G401 (cell line): ENCODE measurements around the gene ARHGAP4. TPM values are rescaled to one million over a fixed set of nuclear protein-coding genes. Genes with fewer than 3 reads are reported as not detected.

Experiments
- DNase-seq: peaks from one replicate; pipeline ENCODE4 v3.0.0-alpha.2; 2015; ENCODE audit warnings: low spot score
- in situ Hi-C: cut with HindIII; loops from 2 replicates; pipeline ENCODE4 v1.10.0; 2016; ENCODE audit warnings: low sequenced_read_pairs, mixed read lengths
- total RNA-seq: library from RNA; depleted of rRNA; stranded (reverse); fragments of >200 nt; shearing (Covaris generic); gene quantifications from 2 replicates; pipeline ENCODE4 v1.2.3, GENCODE V29; 2014

Gene ARHGAP4
- total RNA-seq, 1 experiment from 2014 or later = 55.7 TPM

DNA sequence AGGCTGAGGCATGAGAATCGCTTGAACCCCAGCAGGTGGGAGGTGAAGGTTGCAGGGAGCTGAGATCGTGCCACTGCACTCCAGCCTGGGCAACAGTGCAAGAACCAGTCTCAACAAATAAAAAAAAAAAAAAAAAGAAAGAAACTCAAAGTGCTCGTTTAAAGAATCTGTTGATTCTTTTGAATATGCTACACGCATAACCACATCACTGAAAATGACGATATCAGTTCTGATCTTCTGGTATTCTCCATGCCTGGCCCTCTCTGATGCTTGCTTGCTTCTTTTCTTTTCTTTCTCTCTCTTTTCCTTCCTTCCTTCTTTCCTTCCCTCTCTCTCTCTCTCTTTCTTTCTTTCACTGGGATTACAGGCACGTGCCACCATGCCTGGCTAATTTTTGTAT, 14.3 kb downstream of the ARHGAP4 start:
- no peak for DNase-seq
- in situ Hi-C loops = no loop called here

DNA sequence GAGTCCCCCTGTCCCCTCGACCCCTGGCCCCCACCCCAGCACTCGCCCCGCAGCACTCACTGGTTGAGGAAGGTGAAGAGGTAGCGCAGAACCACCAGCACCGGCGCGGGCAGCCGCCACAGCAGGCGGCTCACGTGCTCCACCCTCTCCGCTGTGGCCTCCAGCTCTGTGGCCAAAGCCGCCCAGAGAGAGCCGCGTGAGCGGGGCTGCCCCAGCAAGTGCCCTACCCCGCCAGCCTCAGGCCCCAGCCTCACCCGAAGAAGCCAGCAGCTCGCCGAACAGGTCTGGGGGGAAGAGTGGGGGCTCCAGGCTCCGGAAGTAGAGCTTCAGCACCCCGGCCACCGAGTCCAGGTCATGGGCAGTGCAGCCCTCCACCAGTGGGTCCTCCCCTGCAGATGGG, 15.6 kb downstream of the ARHGAP4 start:
- in situ Hi-C loops = no loop called here
- DNase-seq = no peak

DNA sequence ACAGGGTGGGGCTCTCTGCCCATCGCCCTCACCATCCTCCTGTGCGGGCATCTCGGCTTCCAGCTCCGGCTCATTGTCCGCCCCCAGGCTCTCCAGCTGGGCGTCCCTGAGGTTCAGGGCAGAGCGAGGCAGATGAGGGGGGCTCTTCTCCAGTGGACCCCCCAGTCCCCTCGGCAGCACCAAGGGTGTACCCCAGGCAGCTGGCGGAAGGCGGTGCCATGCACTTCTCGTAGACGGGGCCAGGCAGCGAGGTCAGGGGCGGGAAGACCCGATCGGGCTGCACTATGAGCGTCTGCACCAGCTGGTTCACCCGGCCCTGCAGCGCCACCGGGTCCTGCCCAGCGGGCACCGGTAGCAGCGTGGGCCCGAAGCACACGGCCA, 16.1 kb downstream of the ARHGAP4 start:
- in situ Hi-C loops = no loop called here
- DNase-seq = no peak

DNA sequence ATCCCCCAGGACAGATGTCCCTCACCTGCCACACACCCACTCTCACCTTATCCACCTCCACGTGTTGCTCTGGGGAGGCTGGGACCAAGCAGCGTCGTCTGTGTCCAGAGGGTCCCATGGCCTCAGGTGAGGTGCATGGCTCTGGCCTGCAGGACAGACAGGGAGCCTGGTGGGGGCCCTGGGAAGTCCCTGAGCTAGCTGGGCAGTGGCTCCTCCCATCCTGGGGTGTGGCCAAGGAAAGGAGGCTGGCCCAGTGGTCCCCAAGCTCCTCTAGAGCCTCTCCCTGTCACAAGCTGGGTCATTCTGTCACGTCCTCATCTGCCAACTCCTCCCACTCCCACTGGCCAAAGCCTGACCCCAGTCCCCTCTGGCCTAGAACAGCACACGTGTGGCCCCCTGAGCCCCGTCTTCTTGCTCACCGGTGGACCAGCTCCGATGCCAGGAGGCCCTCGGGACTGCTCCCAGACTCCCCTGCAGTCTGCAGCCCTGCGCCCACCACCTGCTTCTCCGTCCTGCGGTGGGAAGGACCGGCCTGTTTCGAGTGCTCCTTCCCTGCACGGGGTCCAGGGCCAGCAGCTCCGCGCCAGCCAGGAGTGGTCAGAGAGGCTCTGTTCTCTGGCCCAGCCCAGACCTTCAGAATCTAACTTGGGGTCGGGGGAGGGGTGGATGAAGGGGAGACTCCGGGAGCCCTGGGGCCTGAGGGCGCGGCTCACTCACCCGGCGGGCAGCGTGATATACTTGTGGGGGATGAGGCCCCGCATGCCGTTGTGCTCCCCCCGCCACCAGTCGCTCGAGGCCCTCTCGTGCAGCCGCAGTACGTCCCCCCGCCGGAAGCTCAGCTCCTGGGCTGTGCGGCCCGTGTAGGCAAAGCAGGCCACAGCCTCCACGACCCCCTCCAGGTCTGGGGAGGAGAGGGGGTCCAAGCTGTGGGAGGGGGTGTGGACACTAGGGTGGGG, 16.8 kb downstream of the ARHGAP4 start:
- peak; percentile 78 for DNase-seq
- in situ Hi-C loops = no loop called here

DNA sequence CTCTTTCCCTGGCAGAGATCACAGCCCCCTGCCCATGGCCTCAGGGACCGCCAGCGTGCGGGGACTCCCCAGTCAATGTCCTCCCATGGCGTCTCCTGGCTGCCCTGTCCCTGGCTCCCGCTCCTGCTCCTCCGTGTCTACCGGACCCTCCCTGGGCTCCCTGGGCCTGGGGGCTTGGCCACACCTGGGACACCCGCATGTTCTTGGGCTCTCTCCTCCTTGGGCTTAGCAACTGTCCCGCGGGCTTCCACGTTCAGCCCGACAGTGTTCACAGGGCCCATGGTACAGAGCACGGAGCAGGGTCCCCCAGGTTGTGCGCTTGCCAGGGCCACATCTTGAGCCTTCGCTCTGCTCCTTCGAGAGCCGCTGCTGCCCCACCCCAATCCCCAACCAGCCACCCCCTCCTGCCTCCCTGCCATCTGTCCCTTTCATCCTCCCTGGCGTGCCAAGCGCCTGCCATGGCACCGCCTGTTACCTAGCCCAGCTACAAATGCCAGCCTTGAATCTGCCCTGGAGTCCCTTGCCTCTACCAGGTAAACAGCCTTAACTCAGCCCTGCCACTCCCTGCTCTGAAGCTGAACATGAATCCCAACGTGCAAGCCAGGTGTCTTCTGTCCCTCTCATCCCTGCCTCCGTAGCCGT, 17.7 kb downstream of the ARHGAP4 start:
- DNase-seq = peak; percentile 85
- in situ Hi-C loops = no loop called here

DNA sequence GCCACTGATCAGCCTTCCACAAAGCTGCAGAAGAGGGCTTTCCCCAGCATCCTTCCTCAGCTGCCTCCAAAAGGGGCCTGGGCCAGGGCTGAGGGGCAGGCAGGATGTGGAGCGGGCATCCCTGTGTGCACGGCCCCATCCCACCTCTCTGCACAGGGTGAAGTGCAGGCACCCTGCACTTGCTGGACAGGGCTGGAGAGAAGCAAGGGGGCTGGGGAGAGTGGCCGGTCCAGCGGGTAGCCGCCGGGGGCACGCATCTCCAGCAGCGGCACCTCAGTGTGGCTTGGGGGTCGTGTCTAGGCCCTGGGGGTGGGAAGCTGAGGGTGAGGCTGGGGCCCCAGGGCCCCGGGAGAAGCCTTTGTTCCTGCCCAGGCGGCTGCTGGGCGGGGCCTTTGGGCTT, 18.6 kb downstream of the ARHGAP4 start:
- no peak for DNase-seq
- in situ Hi-C loops = no loop called here

DNA sequence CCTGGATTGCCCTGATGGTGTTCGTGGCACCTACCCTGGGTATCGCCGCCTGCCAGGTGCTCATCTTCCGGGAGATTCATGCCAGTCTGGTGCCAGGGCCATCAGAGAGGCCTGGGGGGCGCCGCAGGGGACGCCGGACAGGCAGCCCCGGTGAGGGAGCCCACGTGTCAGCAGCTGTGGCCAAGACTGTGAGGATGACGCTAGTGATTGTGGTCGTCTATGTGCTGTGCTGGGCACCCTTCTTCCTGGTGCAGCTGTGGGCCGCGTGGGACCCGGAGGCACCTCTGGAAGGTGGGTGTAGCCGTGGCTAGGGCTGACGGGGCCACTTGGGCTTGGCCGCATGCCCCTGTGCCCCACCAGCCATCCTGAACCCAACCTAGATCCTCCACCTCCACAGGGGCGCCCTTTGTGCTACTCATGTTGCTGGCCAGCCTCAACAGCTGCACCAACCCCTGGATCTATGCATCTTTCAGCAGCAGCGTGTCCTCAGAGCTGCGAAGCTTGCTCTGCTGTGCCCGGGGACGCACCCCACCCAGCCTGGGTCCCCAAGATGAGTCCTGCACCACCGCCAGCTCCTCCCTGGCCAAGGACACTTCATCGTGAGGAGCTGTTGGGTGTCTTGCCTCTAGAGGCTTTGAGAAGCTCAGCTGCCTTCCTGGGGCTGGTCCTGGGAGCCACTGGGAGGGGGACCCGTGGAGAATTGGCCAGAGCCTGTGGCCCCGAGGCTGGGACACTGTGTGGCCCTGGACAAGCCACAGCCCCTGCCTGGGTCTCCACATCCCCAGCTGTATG, 19.7 kb downstream of the ARHGAP4 start:
- in situ Hi-C loops = no loop called here

DNA sequence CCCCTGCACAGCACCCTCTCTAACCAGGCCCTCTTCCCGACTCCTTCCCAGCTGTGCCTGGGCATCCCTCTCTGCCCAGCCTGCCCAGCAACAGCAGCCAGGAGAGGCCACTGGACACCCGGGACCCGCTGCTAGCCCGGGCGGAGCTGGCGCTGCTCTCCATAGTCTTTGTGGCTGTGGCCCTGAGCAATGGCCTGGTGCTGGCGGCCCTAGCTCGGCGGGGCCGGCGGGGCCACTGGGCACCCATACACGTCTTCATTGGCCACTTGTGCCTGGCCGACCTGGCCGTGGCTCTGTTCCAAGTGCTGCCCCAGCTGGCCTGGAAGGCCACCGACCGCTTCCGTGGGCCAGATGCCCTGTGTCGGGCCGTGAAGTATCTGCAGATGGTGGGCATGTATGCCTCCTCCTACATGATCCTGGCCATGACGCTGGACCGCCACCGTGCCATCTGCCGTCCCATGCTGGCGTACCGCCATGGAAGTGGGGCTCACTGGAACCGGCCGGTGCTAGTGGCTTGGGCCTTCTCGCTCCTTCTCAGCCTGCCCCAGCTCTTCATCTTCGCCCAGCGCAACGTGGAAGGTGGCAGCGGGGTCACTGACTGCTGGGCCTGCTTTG, 20.5 kb downstream of the ARHGAP4 start:
- peak; percentile 82 for DNase-seq
- in situ Hi-C loops = no loop called here

More for the DNA sequence above, 19.7 kb downstream of the ARHGAP4 start:
- no peak for DNase-seq

DNA sequence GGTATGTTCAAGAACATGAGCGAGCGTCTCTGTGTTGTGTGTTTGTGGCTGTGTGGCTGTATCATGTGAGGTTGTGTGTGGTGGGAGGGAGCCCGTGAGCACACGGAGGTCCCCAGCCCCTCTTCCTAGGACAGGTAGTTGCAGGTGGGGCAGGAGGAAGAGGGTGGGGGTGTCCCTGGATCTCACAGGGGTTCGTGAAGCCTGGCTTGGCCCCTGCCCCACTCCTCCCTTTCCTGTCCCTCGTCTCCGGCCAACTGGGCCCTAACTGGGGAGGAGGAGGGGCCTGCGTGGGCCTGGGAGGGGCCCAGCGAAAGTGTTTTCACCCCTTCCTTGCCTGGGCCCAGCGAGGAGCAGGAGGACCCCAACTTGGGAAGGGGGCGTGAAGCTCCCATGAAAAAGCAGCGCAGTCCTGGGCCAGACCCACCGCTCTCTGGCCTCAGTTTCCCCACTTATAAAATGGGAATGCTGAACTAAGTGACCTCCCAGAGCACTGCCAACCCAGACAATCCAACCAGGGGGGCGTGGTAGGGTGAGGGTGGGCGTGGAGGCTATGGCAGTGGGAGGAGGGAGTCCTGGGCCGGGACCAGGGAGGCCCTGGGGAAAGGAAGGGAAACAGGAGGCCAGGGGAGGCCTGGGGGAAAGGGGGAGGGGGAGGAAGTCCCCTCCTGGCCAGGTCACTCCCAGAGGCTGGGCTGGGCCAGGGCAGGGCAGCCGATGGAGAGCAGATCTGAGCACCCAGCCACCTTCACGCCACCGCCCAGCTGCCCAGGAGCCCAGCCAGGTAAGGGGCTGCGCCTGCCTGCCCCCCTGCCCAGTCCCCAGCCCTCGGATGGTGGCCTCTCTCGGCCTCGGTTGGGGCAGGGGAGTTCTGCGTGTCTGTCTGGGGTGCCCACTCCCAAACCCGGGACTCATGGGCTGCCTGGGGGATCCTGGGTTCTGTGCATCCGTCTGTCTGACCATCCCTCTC, 21.8 kb downstream of the ARHGAP4 start, which contains the start of gene AVPR2:
Gene AVPR2, plus strand, starts transcription at position 683 of the 967 bp plus-strand sequence. CDS start 473 bp downstream, outside the sequence.
- in situ Hi-C loops = no loop called here
- DNase-seq = no peak

DNA sequence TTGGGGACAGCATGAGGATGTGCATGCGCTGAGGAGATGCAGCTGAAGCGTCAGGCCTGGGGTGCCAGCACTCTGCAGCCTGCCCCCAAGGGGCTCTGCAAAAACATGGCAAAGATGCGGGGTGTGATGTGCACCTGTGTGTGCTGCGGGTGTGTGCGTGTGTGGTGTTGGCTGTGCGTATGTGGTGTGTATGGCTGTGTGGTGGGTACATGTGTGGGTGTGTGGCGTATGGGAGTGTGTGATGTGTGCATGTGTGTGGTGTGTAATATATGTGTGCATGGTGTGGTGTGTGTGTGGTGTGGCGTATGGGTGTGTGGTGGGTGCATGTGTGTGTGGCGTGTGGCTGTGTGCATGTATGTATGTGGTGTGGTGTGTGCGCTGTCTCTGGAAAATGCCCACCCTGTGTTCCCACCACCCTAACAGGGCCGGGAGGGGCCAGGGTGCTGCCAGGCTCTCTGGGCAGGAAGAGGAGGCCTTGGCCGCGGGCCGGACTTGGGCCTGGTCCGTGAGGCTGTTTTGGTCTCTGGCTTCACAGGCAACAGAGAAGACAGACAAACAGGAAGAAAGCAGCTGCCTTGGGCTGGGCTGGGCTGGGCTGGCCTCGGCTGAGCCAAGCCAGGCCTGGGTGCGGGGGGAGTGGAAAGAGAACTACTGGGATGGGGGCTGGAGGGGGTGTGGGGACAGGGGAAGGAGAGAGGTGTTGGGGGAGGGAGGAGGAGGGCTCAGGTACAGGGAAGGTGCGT, 22.7 kb downstream of the ARHGAP4 start:
- peak; percentile 20 for DNase-seq
- in situ Hi-C loops = no loop called here

DNA sequence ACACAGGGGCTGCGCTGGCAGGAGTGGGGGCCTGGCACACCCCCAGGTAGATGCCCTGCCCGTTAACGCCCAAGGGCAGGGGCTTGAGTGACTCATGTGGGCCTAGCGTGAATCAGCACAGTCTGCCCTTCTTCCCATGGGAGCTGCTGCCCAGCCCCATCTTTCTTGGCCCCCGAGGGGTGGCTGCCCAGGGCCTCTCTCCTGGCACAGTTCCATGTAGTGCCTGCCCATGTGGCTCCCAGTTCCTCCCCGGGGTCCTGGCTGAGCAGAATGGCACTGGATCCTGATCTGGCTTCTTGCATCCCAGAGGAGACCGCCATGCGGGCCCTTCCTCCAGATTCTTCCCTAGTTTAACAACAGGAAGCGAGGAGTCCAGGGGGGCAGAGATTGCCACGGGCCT, 23.7 kb downstream of the ARHGAP4 start:
- in situ Hi-C loops = no loop called here
- DNase-seq = peak; percentile 6

DNA sequence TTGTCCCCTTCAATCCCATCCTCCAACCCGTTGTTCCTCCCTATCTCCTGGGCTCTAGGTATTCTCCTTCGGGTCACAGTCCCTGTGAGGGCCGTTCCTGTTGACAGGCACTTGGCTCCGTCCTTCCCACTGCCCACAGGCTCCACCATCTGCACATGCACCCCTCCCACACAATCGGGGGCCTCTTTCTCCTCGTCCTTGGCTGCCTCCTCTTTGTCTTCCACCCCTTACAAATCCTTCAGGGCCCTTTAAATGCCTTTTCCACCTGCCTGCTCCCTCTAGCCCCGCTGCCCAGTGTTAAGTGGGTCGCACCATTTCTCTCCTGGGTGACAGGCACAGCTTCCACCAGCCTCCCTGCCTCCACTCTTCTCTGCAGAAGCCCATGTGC, 24.3 kb downstream of the ARHGAP4 start:
- in situ Hi-C loops = no loop called here
- DNase-seq = peak; percentile 47

DNA sequence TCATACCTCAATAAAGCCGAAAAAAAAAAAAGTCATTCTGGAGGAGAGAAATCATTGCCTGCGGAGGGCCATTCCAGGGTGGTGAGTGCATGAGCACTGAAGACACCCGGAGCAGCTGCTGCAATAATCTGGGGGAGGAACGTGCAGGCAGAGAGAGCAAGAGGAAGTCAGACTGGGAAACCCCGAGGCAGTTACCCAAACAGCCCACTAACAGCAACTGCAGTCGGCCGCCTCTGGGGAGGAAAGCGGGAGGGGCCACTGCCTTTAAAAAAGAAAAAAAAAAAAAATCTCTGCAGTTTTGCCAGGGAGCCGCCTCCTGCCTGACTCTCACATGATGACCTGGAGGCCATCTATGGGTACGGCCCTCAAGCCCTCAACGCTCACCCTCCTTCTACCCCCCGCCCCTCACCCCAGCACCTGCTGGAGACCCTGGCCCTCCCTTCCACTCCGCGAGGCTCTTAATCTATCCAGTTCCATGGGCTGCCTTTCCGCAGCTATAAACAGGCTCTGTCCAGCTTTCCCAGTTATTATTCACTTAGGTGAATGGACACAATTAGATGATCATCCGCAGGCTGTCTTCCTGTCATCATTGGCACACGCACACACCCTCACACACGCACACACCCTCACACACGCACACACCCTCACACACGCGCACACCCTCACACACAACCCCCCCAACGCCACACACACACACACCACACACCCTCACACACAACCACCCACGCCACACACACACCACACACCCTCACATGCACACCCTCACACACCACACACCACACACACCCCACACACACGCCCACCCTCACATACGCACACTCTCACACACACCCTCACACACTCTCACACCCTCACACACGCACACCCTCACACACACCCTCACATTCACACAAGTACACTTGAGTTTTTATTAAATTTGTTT, 25.0 kb downstream of the ARHGAP4 start:
- DNase-seq = peak; percentile 55
- in situ Hi-C loops = no loop called here

DNA sequence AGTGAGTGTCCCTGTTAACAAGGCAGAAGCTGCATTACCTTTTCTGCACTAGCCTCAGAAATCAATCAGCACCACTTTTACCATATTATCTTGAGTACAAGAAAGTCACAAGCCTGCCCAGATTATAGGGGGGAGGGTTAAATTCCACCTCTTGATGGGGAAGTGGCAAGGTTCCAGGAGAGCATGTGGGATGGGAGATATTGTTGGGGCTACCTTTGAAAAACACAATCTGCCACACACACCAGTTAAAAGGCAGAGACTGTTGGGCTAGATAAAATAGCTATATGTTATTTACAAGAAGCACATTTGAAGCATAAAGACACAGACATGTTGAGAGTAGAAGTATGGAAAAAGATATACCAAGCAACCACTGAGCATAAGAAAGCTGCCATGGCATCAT, 28.2 kb downstream of the ARHGAP4 start:
- DNase-seq = peak; percentile 45
- in situ Hi-C loops = no loop called here

DNA sequence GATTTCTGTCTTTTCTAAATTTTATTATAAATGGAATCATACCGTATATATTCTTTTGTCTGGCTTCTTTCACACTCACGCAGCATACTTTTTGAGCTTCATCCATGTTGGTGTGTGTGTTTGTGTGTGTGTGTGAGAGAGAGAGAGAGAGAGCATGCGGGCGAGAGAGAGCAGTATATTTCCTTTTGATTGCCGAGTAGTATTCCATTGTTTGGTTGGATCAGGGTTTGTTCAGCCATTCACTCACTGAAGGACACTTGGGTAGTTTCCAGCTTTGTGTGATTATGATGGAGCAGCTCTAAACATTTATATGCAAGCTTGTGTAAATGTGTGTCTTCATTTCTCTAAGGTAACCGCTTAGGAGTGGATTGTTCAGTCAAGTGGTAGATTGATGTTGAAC, 36.9 kb downstream of the ARHGAP4 start:
- in situ Hi-C loops = no loop called here
- DNase-seq = no peak

DNA sequence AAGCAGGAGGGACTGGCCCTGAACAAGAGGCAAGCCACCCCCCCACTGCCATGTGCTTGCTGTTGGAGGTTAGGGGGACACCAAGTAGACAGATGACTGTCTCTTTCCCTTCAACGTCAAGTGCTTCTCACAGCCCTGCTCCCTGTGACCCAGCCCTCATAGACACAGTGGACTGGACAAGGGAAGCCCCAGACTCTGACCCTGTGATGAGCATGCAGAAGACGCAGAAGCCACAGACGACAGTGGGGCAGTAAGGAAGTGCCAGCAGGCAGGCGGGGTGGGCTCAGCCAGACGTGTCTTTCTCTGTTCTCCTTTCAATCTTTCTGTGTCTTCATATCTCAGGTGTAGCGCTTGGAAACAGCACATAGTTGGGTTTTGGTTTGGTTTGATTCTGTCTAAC, 37.7 kb downstream of the ARHGAP4 start:
- no peak for DNase-seq
- in situ Hi-C loops = no loop called here

DNA sequence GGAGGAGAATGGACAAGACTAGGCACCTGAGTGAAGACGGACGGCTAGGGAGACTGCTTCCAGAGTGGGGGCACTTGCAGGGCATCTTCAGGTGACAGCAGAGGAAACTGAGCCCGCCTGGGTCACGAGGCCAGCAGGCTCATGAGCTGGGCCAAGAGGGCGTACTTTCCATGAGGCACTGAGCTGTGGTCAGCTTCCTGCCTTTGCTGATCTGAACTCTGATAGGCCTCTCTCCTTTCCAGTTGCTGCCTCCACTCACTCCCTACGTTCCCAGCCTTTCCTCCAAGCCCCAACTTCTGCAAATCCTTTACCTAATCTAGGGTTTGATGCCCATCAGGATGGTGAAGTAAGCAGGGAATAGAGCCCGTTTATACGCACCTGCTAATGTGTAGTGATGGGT, 38.7 kb downstream of the ARHGAP4 start:
- in situ Hi-C loops = no loop called here

More for the DNA sequence above, 38.7 kb downstream of the ARHGAP4 start:
- peak; percentile 6 for DNase-seq
